Measurements from ENCODE around the gene FAM180A. TPM values are rescaled to one million over a fixed set of nuclear protein-coding genes. Genes with fewer than 3 reads are reported as not detected.

FAM180A gene
- total RNA-seq, 1 donor from 2014 or later = not detected

DNA sequence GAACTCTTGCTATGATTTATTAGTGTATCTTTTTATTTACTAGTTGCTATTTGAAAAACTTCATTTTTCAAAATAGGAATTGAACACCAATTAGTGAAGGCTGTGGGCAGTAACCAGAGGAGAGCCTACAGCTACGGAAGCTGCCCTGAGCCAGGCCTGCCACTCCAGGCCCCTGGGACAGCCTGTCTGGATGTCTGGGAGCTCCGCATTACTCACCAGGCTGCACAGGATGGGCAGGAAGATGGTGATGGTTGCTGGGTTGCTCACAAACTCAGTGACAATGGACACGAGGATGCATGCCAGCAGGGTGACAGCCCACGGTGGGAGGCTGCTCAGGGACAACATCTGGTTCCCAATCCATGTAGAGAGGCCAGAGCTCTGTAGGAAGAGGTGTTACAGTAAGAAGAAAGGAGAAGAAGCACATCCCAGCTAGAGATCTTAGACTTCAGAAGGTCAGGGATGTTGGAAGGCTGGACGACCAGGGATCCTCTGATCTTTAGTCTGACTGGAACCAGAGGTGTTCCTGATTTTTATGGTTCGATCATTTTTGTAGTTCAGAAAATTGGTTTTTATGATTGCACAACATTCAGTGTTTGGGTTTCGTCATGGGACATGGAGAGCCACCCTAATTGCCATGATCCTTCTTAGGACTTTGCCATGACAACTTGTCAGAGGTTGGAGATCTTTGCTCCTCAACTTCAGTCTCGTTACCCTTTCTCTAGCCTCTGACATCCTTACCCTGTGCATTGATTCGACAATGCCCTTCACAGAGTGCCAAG lies 63.1 kb downstream of the FAM180A start:
- peak; percentile 56 to 90 for DNase-seq (ENCODE audit: low read depth in 2 of 2)

DNA sequence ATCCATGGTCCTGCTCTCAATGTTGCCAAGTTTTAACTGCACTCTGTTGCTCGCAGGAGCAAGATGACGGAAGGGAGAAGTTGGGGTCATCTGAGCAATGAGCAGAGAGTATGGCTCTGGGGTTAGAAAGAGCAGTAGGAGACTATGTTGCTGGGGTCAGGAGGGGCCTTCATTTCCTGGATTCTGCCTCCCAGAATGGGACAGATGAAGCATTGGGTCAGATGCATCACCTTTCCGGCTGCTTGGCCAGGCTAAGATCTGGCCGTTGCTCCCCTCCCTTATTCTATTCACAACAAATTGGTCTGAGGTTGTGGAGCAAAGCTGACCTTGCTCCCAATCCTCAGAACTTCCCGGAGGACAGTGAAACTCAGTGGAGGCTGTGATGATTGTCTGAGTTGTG lies 63.9 kb downstream of the FAM180A start:
- DNase-seq (ENCODE audit: low read depth in 2 of 2) = peak in 1 of 2 donors; percentile 70

DNA sequence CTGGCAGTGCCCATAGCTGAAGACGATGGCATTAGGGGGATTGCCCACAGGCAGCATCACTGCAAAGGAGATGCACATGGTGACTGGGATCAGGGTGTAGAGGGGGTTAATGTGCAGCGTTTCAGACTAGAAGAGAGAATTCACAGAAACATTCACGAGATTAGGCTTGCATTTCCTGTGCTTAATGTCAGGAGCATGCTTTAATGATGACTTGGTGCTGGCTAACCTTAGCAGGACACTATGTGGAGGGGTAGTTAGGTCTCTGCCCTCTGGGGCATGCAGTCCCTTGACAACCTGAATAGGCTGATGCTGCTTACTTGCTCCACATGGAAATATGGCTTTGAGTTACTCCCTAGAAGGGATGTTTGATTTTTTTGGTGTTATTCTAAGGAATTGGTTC lies 64.5 kb downstream of the FAM180A start:
- DNase-seq (ENCODE audit: low read depth in 2 of 2) = peak in 1 of 2 donors; percentile 46

DNA sequence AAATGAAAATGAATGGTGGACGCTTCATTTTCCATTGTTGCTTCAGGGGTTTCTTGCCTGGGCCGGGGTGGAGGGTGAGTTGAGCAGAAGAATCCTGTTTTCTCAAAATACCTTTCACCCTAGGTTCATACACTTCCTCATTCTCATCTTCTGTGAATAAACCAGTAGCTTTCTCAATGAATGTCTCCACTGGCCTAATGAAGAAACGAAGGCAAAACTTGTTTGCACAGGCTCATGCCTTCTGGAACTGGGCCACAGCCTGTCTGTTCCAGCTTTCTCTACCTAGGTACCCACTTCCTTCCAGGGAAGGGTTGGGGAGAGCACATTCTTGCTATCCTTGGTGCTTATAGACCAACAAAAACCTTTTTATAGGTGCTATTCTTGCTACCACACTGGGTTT lies 65.0 kb downstream of the FAM180A start:
- no peak for DNase-seq (ENCODE audit: low read depth in 2 of 2)

DNA sequence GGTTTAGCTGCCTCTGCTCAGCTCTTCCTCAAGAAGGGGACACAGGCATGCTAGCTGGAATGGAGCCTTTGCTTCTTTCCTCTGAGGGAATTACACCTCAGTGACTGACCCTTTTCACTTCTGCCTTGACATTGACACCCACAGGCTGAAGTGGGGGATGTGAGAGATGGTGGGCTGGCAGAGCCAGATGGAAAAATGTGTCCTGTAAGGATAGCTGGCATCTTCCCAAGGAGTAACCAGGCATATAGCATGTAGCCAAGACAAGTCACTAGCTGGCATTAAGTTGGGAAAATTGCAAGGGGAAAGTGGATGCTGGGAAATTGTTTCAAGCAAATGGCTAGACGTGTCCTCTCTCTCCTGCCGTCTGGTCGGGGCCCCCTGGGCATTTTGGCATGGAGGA lies 66.4 kb downstream of the FAM180A start:
- DNase-seq (ENCODE audit: low read depth in 2 of 2) = no peak

DNA sequence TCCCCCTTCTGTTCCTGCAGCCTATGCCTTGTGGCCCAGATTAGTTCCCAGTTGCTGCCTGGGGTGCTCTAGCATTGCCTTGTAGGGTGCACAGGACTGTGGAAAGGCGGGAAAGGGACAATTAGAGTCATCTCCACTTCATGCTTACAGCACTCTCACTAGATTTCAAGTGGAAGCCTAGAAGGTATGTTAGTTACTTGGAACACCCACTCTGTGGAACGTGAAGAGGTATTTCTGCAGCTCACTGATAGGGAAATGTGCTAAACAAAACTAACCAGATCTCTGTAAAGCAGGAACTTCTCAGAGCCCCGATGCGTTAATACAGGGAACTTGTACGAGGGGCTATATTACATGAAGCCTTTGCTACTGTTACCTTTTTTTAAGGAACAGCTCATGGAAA lies 66.9 kb downstream of the FAM180A start:
- DNase-seq (ENCODE audit: low read depth in 2 of 2) = no peak

Other genes starting within 250 kb of the FAM180A start
- 6.5 and 9.3 TPM in 2 replicates for gene CNOT4, start 238.7 kb downstream of the FAM180A start, total RNA-seq
- 27.8 and 31.2 TPM in 2 replicates for gene NUP205, start 190.9 kb downstream of the FAM180A start, total RNA-seq
- 4.6 and 5.4 TPM in 2 replicates for gene STMP1, start 86.3 kb downstream of the FAM180A start, total RNA-seq
- not detected in 2 replicates for gene SLC13A4, start 20.6 kb downstream of the FAM180A start, total RNA-seq
- 102 and 104 TPM in 2 replicates for gene MTPN, start 228.5 kb upstream of the FAM180A start, total RNA-seq